Measurements from ENCODE around the gene TNRC6C.

TNRC6C gene

DNA sequence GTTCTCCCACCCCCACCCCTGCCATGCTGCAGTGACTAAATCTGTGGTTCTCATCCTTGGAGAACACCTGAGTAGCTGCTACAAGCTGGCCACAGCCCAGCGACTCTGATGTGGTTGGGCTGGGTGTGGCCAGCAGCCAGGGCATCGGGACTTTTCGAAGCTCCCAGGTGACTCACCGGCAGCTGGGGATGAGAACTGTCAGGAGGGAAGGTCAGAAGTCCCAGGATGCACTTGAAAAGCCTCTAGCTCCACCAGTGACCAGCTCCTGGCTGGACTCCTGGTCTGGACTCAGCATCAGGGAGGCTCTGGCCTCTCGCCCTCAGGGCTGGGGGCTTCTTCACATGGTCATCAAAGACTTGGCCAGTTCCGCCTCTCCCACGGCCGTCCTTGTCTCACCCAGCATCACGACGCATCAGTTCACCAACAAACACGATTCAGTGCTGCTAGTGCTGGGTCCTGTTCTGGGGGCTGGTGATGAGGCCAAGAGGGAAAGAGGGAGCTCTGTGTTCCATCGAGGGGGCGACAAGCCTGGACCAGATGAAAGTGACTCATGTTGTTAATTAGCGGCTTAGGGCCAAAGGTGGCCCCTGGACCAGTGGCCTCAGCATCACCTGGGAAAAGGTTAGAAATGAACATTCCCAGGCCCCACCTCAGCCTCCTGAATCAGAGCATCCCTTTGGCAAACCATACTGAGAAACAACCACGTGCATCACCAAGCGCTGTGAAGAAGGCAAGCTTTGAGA, 183.8 kb downstream of the TNRC6C start:
- ATAC-seq: no peak
- TF ChIP-seq, protein P1, sequence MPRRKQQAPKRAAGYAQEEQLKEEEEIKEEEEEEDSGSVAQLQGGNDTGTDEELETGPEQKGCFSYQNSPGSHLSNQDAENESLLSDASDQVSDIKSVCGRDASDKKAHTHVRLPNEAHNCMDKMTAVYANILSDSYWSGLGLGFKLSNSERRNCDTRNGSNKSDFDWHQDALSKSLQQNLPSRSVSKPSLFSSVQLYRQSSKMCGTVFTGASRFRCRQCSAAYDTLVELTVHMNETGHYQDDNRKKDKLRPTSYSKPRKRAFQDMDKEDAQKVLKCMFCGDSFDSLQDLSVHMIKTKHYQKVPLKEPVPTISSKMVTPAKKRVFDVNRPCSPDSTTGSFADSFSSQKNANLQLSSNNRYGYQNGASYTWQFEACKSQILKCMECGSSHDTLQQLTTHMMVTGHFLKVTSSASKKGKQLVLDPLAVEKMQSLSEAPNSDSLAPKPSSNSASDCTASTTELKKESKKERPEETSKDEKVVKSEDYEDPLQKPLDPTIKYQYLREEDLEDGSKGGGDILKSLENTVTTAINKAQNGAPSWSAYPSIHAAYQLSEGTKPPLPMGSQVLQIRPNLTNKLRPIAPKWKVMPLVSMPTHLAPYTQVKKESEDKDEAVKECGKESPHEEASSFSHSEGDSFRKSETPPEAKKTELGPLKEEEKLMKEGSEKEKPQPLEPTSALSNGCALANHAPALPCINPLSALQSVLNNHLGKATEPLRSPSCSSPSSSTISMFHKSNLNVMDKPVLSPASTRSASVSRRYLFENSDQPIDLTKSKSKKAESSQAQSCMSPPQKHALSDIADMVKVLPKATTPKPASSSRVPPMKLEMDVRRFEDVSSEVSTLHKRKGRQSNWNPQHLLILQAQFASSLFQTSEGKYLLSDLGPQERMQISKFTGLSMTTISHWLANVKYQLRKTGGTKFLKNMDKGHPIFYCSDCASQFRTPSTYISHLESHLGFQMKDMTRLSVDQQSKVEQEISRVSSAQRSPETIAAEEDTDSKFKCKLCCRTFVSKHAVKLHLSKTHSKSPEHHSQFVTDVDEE (CRISPR knock-in tag; IDR thresholded peaks at IDR 0.05): no peak
- TF ChIP-seq ZNF70 (CRISPR knock-in tag; IDR thresholded peaks at IDR 0.05) (no peak), ISL1 (CRISPR knock-in tag; IDR thresholded peaks at IDR 0.05) (no peak), CREB5 (CRISPR knock-in tag; IDR thresholded peaks at IDR 0.05; ENCODE audit: low read depth) (no peak), ZFP30 (CRISPR knock-in tag; IDR thresholded peaks at IDR 0.05) (no peak), ZC3H10 (CRISPR knock-in tag; IDR thresholded peaks at IDR 0.05) (no peak), TCF4 (CRISPR knock-in tag; IDR thresholded peaks at IDR 0.05; ENCODE audit: borderline replicate concordance) (no peak), CSDC2 (CRISPR knock-in tag; IDR thresholded peaks at IDR 0.05) (no peak), ZNF8 (CRISPR knock-in tag; IDR thresholded peaks at IDR 0.05) (no peak), ZNF565 (CRISPR knock-in tag; conservative IDR thresholded peaks at IDR 0.05; ENCODE audit: low read depth) (no peak), CSRNP3 (CRISPR knock-in tag; IDR thresholded peaks at IDR 0.05) (no peak), GLIS3 (CRISPR knock-in tag; IDR thresholded peaks at IDR 0.05) (no peak), PPARA (CRISPR knock-in tag; IDR thresholded peaks at IDR 0.05; ENCODE audit: borderline replicate concordance) (no peak), ESRRG (CRISPR knock-in tag; IDR thresholded peaks at IDR 0.05) (no peak), RARB (CRISPR knock-in tag; IDR thresholded peaks at IDR 0.05) (no peak), ZFP3 (CRISPR knock-in tag; IDR thresholded peaks at IDR 0.05) (no peak), PATZ1 (CRISPR knock-in tag; IDR thresholded peaks at IDR 0.05; ENCODE audit: borderline replicate concordance) (no peak)
- TF ChIP-seq, protein P2, sequence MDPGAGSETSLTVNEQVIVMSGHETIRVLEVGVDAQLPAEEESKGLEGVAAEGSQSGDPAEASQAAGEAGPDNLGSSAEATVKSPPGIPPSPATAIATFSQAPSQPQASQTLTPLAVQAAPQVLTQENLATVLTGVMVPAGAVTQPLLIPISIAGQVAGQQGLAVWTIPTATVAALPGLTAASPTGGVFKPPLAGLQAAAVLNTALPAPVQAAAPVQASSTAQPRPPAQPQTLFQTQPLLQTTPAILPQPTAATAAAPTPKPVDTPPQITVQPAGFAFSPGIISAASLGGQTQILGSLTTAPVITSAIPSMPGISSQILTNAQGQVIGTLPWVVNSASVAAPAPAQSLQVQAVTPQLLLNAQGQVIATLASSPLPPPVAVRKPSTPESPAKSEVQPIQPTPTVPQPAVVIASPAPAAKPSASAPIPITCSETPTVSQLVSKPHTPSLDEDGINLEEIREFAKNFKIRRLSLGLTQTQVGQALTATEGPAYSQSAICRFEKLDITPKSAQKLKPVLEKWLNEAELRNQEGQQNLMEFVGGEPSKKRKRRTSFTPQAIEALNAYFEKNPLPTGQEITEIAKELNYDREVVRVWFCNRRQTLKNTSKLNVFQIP (CRISPR knock-in tag; IDR thresholded peaks at IDR 0.05; ENCODE audit: borderline replicate concordance, low read depth): no peak

DNA sequence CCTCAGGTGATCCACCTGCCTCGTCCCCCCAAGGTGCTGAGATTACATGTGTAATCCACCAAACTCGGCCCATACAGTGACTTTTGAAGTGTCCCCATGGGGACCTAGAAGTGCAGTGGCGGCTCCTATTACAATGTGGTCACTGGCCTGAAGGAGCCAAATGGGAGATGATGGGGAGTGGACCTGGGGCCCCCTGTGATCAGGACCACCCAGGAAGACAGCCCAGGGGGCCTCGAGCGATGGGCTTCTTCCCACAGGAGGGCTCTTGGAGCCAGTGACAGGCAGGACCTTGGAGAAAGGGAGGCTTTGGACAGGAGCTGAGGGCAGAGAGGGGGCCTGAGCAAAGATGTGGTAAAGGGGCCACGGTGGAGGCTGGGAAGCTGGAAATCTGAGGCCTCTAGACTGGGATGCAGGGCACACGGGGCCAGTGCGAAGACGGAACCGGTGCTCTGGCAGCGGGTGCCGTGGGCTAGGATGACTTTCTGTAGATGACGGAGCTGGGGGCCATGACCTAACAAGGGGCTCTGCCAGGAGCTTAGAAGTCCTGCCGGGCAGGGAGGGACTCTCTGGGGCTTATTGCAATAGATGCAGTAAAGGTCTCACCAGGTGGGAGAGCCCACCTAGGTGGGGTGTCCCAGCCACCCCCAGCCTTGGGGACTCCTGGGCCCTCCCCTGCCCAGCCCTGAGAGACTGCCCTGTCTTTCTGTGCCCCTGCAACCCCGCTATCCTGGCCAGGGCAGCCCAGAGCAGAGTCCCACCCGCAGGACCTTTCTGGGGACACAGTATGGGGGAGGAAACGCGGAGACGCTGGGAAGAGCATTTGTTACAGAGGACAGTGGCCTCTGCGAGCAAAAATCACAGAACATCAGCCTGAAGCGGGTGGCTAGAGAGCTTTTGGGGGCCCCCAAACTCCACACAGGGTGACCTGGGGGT, 185.0 kb downstream of the TNRC6C start:
- no peak for ATAC-seq
- TF ChIP-seq ZFP30 (CRISPR knock-in tag; IDR thresholded peaks at IDR 0.05): no peak
- TF ChIP-seq CREB5 (CRISPR knock-in tag; IDR thresholded peaks at IDR 0.05; ENCODE audit: low read depth): no peak
- no peak for TF ChIP-seq ARNTL (CRISPR knock-in tag; IDR thresholded peaks at IDR 0.05; ENCODE audit: borderline replicate concordance, low read depth)
- TF ChIP-seq PPARA (CRISPR knock-in tag; IDR thresholded peaks at IDR 0.05; ENCODE audit: borderline replicate concordance): no peak
- TF ChIP-seq TOX (CRISPR knock-in tag; IDR thresholded peaks at IDR 0.05; ENCODE audit: borderline replicate concordance): no peak
- TF ChIP-seq PATZ1 (CRISPR knock-in tag; IDR thresholded peaks at IDR 0.05; ENCODE audit: borderline replicate concordance): no peak
- TF ChIP-seq, protein P2 (CRISPR knock-in tag; IDR thresholded peaks at IDR 0.05; ENCODE audit: borderline replicate concordance, low read depth): no peak
- no peak for TF ChIP-seq ESRRG (CRISPR knock-in tag; IDR thresholded peaks at IDR 0.05)
- TF ChIP-seq GLIS3 (CRISPR knock-in tag; IDR thresholded peaks at IDR 0.05): no peak
- no peak for TF ChIP-seq OSR1 (CRISPR knock-in tag; IDR thresholded peaks at IDR 0.05)
- no peak for TF ChIP-seq ZNF565 (CRISPR knock-in tag; conservative IDR thresholded peaks at IDR 0.05; ENCODE audit: low read depth)
- TF ChIP-seq BACH2 (CRISPR knock-in tag; IDR thresholded peaks at IDR 0.05; ENCODE audit: borderline replicate concordance): no peak

Data from SK-N-SH treated with all-trans-retinoic acid at 6 μM for 48 hours (cell line).